Measurements from ENCODE around the gene SPTLC2.

GRCh38 chr14:77543240-77543551, 73.2 kb downstream of the SPTLC2 start:
- TF ChIP-seq CTCF (conservative IDR thresholded peaks at IDR 0.05 in 1 of 2, IDR thresholded peaks at IDR 0.05 in 1 of 2; ENCODE audit: low read depth in 1 of 2, low read length in 2 of 2), result no peak
- TF ChIP-seq EZH2 (IDR thresholded peaks at IDR 0.05; ENCODE audit: low read length, missing control alignments), result no peak

Measured in fibroblast of lung (primary cell).